Kasumi-1 (cell line): ENCODE measurements around the gene NIPAL4.

Experiments used
- DNase-seq, 2 experiments: peaks; one replicate each; lab custom pipeline; 2025; lab: John Stamatoyannopoulos, UW

NIPAL4 gene

DNA sequence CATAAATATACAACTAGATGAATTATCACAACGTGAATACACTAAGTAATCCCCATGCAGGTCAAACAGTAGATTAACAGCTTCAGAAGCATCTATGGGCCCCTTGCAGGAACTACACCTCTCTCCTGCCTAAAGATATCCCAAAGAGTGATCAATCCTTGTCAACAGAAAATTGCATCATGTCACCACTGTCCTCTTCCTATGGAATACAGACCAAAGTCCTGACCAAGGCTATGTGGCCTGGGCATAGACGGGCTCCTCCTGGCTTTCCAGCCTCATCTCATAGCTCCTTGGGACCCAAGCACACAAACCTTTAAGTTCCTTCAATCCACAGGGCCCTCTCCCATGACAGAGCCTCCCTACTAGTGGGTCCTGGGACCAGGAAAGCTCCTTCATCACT is 25.3 kb downstream of the NIPAL4 start:
- no peak for DNase-seq

DNA sequence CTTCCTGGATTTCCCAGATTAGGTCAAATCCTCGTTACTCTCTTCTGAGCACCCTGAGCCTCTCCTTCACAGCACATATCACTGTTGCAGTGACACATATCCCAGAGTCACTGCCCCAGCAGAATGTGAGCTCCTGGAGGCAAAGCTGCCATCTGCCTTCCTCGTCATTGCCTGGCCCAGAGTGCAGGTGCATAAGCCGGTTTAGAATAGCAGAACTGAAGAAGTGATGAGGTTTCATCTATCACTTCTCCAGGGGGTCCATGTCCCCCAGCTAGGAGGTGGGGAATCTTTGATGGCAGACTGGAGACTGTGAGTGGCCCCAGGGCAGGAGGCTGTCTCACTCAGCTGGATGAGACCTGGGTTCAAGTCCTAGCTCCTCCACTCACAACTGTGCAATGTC is 25.8 kb downstream of the NIPAL4 start:
- DNase-seq, result no peak

- DNase-seq, result no peak
These were observed 26.2 kb downstream of the NIPAL4 start for GRCh38 chr5:157486221-157486681.

- no peak for DNase-seq
These were observed 26.8 kb downstream of the NIPAL4 start for GRCh38 chr5:157486861-157487260.

- DNase-seq, result no peak
These were observed 27.3 kb downstream of the NIPAL4 start for GRCh38 chr5:157487358-157487757.

DNA sequence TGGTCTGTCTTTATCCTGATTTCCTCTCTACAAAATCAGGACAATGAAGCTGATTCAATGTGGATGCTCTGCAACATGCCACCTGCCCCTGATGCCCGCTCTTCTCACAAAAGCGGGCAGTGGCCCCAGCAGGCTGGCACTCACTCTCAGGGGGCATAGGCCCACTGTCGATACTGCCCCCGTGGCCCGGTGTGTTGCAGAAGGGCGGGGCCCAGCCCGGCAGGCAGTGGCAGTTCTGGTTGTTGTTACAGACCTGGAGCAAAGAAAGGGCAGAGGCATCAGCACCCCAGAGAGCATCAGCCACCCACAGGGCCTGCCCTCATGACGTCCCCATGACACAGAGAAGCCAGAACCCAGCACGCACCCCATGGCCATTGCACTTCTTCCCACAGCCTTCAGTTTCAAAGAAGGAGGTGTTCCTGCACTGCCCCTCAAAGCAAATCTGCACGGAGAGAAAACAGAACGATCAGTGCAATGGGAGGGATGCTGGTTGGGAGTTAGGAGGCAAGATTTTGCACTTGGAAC is 31.5 kb downstream of the NIPAL4 start:
- DNase-seq, result no peak

DNA sequence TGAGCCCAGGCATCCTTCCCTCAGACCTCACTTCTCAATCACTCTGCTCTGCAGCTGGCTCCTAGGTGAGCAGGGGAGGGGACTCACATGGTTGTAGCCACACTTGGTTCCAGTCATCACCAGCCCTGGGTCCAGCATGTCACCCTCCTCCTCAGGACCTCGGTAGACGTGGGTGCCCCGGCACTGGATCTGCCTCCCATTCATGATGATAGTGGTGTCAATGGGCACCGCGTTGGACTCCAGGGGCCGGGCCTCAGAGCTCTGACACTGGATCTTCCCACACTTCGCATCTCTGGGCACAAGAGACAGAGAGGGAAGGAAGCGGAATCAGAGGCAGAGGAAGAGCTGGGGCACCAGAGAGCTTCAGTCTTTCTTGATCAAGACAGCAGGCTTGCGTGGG is 32.9 kb downstream of the NIPAL4 start:
- no peak for DNase-seq

GRCh38 chr5:157494178-157494832 is 34.3 kb downstream of the NIPAL4 start:
- DNase-seq, result no peak

DNA sequence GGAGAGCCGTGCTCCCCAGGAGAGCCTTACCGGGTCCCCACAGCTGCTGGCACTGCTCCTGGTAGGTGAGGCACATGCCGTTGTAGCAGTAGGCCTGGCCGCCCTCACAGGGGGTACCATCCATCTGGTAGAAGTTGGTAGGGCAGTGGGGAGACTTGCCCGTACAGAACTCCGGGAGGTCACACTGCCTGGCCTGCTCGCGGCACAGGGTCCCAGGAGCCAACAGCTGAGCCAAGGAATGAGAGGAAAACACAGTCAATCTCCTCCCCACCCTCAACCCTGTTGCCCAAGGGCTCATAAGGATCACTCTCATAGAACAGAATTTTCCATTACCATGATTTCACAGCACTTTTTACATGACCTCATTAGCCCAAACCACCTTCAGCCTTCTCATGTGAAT is 36.9 kb downstream of the NIPAL4 start:
- DNase-seq, result no peak

DNA sequence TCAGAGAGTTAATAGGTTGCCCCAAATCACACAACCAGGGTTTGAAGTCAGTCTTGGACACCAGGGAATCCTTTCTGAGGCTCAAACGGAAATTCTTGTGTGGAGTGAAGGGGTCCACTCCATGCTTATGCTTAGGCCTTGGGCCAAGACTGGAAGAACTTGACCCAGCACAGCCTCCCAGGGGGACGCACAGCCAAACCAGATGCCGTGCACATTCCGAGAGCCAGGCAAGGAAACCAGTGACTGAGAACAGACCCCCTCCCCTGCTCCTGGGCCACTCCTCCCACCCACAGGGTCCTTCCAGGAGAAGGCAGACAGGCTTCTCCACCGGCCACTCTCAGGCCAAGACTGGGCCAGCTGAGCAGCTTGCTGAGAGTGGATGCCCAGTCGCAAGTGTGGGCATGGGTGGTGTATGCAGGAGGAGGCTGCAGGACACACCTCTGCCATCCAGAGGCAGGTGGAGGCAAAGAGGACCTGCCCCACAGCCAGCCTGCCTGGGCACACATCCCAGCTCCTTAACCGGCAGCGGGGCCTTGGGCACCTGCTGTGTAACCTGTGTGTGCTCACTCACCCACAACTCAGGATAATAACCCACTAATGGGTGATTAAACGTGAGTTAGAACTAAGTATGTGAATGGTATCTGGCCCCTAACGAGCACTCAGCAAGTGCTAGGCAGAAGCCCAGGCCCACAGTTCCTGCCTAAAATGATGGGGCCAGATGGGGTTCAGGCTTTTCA is 38.0 kb downstream of the NIPAL4 start:
- no peak for DNase-seq

- no peak for DNase-seq
These were observed 42.2 kb downstream of the NIPAL4 start for GRCh38 chr5:157502143-157502647.

DNA sequence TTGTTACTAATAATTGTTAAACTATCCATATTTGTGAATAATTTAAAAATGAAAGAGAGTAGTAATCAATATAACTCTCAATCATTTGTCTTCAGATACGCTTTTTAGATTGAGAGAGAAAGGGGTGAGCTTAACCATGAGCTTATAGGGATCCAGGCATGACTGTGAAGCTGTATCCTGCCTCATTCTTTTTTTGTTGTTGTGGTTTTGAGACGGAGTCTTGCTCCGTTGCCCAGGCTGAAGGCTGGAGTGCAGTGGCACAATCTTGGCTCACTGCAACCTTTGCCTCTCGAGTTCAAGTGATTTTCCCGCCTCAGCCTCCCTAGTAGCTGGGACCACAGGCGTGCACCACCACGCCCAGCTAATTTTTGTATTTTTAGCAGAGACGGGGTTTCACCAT is 44.0 kb downstream of the NIPAL4 start:
- no peak for DNase-seq

DNA sequence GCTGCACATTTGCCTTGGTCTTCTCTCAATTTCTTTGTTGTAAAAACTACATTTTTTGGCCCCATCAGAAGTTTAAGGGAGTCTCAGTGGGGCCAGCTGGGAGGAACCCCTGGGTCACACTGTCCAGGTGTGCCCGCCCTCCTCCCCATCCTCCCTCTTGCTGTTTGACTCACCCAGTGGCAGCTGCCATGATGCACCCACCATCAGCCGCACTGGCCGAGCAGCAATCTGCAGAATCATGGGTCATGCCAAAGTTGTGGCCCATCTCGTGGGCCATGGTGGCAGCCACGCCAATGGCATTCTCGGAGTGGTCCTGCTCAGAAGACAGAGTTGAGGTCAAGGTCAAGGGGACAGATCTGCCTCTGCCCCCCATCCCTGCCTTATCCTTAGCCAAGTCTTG is 45.5 kb downstream of the NIPAL4 start:
- DNase-seq, result no peak

- no peak for DNase-seq
These were observed 46.1 kb downstream of the NIPAL4 start for GRCh38 chr5:157506066-157506590.

GRCh38 chr5:157506981-157507780 is 47.2 kb downstream of the NIPAL4 start:
- no peak for DNase-seq

- DNase-seq, result no peak
These were observed 49.1 kb downstream of the NIPAL4 start for GRCh38 chr5:157509093-157509492.

GRCh38 chr5:157509587-157509986 is 49.6 kb downstream of the NIPAL4 start:
- DNase-seq, result no peak

DNA sequence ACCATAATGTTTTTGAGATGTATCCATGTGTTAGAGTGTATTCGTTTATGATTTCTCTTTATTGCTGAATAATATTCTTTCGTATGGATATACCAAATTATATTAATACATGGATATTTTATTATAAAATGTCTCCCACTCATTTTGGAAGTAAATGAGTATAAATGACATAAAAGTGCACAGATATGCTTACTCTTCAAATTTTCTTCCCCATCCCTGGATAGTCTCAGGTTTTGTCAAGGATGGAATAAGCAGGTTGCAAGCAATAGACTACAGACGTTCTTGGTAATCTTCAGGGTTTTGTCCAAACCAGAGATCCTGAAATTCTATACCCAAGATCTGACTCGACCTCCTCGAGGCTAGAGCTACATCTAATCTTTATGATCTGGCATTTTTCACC is 50.7 kb downstream of the NIPAL4 start:
- no peak for DNase-seq

GRCh38 chr5:157511651-157512644 is 51.9 kb downstream of the NIPAL4 start:
- DNase-seq, result no peak

GRCh38 chr5:157513182-157513581 is 53.2 kb downstream of the NIPAL4 start:
- no peak for DNase-seq

DNA sequence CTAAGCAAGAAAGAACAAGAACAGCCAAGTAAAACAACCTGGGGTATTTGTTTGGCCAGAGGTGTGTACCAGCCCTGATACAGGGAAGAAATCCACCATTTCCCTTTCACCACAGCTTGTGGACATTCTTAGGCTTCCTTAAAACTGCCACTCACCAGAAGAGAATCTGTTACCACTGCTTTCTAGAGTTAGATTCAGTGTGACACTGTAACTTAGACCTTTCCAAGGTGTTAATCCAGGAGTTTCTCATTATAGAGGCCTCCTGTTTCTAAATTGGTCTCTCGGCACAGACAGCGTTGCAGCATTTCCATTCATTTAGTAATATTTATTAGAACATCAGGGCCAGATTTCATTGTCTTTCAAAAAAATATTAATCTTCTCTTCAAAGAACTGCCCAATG is 55.0 kb downstream of the NIPAL4 start:
- no peak for DNase-seq
